GM12878 (cell line): ENCODE data around the gene SHANK1.
A peak's percentile ranks its signal among the peaks of the same experiment; 100 is the strongest.

Source experiments
- EP300 ChIP-seq, 2 experiments: fragments of 150-350 bp in 1 of 2; IDR thresholded peaks; 2 replicates each; pipeline ENCODE4 v1.6.1; 2011 to 2012; ENCODE audit warnings: low read depth in 2 of 2, low read length in 2 of 2, borderline replicate concordance in 1 of 2, improper control_type of control experiment in 1 of 2, inconsistent platforms in 1 of 2; ENCODE audit not compliant: control insufficient read depth in 1 of 2
- KDM1A ChIP-seq: fragments of 200-600 bp; sonication (generic); IDR thresholded peaks from 2 replicates; pipeline ENCODE4 v1.6.1; 2016; ENCODE audit warnings: borderline replicate concordance
- LARP7 ChIP-seq: fragments of 450-650 bp; IDR thresholded peaks from 2 replicates; pipeline ENCODE4 v1.6.1; 2017; ENCODE audit warnings: mild to moderate bottlenecking
- MTA3 ChIP-seq: IDR thresholded peaks from 2 replicates; pipeline ENCODE4 v1.6.1; 2012; ENCODE audit warnings: low read length, inconsistent platforms, borderline replicate concordance
- NFYB ChIP-seq: IDR thresholded peaks from 2 replicates; pipeline ENCODE4 v1.6.1; 2011; ENCODE audit warnings: low read depth, mild to moderate bottlenecking, low read length, improper control_type of control experiment, moderate library complexity; ENCODE audit not compliant: insufficient read depth
- POLR2A ChIP-seq: IDR thresholded peaks from 2 replicates; pipeline ENCODE4 v1.6.1; 2011; ENCODE audit warnings: low read depth, mild to moderate bottlenecking, low read length
- TF ChIP-seq, protein P1 (sequence below): IDR thresholded peaks from 2 replicates; pipeline ENCODE4 v1.6.1; 2012; ENCODE audit warnings: low read length, inconsistent platforms
- TF ChIP-seq, protein P2 (sequence below), 3 experiments: IDR thresholded peaks in 2 of 3; conservative IDR thresholded peaks in 1 of 3; 2 replicates each; pipeline ENCODE4 v1.5.1; 2011; ENCODE audit warnings: low read depth in 3 of 3, low read length in 3 of 3, mild to moderate bottlenecking in 3 of 3, control low read depth in 2 of 3, moderate library complexity in 2 of 3, inconsistent platforms in 1 of 3, mixed read lengths in 1 of 3; ENCODE audit not compliant: control insufficient read depth in 2 of 3, insufficient read depth in 1 of 3; ENCODE audit errors: extremely low read depth in 1 of 3

DNA sequence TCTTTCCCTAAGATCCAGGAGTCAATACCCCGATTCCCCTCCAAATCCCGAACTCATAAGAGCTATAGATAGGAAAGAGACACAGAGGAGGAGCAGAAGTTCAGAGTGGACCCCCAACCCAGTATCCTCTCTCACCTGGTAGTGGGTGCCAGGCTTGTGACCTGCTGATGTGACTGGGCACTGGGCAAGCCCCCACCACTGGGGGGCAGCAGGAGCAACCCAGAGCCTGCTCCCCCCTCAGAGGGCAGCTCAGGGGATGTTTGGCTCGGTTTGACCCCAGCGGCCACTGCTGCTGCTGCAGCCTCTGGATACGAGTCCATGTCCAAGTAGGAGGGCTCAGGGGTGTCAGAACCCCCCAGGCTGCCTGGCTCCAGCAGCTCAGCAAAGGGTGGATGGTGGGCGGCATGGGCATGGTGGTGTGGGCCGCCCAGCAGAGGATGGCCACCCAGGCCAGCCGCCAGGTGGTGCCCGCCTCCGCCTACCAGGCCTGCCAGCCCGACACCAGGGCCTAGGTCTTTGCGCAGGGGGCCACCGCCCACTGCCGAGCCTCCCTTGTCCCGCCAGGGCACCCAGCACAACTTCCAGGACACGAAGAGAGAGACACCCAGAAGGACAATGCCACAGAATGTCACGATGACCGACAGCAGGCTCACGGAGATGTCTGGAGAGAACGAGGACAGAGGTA lies 87.3 kb downstream of the SHANK1 start:
- TF ChIP-seq POLR2A (no peak), EP300 (IDR thresholded peaks at IDR 0.05; ENCODE audit: borderline replicate concordance in 1 of 2, control insufficient read depth in 1 of 2, low read depth in 2 of 2, low read length in 2 of 2) (no peak), LARP7 (no peak), MTA3 (no peak), NFYB (no peak), KDM1A (no peak)
- TF ChIP-seq, protein P1, sequence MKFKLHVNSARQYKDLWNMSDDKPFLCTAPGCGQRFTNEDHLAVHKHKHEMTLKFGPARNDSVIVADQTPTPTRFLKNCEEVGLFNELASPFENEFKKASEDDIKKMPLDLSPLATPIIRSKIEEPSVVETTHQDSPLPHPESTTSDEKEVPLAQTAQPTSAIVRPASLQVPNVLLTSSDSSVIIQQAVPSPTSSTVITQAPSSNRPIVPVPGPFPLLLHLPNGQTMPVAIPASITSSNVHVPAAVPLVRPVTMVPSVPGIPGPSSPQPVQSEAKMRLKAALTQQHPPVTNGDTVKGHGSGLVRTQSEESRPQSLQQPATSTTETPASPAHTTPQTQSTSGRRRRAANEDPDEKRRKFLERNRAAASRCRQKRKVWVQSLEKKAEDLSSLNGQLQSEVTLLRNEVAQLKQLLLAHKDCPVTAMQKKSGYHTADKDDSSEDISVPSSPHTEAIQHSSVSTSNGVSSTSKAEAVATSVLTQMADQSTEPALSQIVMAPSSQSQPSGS: no peak
- TF ChIP-seq, protein P2, sequence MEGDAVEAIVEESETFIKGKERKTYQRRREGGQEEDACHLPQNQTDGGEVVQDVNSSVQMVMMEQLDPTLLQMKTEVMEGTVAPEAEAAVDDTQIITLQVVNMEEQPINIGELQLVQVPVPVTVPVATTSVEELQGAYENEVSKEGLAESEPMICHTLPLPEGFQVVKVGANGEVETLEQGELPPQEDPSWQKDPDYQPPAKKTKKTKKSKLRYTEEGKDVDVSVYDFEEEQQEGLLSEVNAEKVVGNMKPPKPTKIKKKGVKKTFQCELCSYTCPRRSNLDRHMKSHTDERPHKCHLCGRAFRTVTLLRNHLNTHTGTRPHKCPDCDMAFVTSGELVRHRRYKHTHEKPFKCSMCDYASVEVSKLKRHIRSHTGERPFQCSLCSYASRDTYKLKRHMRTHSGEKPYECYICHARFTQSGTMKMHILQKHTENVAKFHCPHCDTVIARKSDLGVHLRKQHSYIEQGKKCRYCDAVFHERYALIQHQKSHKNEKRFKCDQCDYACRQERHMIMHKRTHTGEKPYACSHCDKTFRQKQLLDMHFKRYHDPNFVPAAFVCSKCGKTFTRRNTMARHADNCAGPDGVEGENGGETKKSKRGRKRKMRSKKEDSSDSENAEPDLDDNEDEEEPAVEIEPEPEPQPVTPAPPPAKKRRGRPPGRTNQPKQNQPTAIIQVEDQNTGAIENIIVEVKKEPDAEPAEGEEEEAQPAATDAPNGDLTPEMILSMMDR (IDR thresholded peaks at IDR 0.05 in 2 of 3, conservative IDR thresholded peaks at IDR 0.05 in 1 of 3; ENCODE audit: control insufficient read depth in 2 of 3, extremely low read depth in 1 of 3, insufficient read depth in 1 of 3, low read depth in 3 of 3, low read length in 3 of 3): 0 out of 6 replicates have a peak, but pooled peaks of 1 of the 3 experiments have one; percentile 10
